MCF 10A (cell line): Measurements from ENCODE around the gene PTPRG. TPM values are rescaled to one million over a fixed set of nuclear protein-coding genes. Genes with fewer than 3 reads are reported as not detected.

Experiments
- BruUV-seq: library from RNA; stranded (reverse); fragments of 400-500 nt; replicated peaks from 2 replicates; lab custom pipeline; 2021; lab: Mats Ljungman, UMichigan
- CTCF ChIA-PET: fragments of 300-600 bp; sonication (Branson Sonifier 250); formaldehyde crosslinking; extraction: SDS; loops from one replicate; lab custom pipeline; 2021; ENCODE audit warnings: antibody characterized with exemption, inconsistent platforms; lab: Yijun Ruan, JAX
- POLR2A ChIA-PET: fragments of 300-600, 350-650 bp; sonication (Branson Sonifier 250); formaldehyde crosslinking; extraction: SDS; loops from one replicate; lab custom pipeline; 2020; ENCODE audit warnings: antibody characterized with exemption, inconsistent platforms; lab: Yijun Ruan, JAX
- DNase-seq: peaks from one replicate; pipeline ENCODE4 v3.0.0-alpha.2; 2018; ENCODE audit not compliant: unreplicated experiment
- H3K27ac Mint-ChIP-seq: one replicate; pipeline ENCODE4 v1.8.0; 2022; ENCODE audit warnings: mild to moderate bottlenecking, low read depth, mixed read lengths; ENCODE audit not compliant: unreplicated experiment
- H3K27me3 Mint-ChIP-seq: one replicate; pipeline ENCODE4 v1.8.0; 2022; ENCODE audit warnings: mixed read lengths; ENCODE audit not compliant: insufficient read depth, unreplicated experiment
- H3K36me3 Mint-ChIP-seq: one replicate; pipeline ENCODE4 v1.8.0; 2022; ENCODE audit warnings: mild to moderate bottlenecking, moderate library complexity, mixed read lengths; ENCODE audit not compliant: insufficient read depth, unreplicated experiment
- H3K4me1 Mint-ChIP-seq: one replicate; pipeline ENCODE4 v1.8.0; 2022; ENCODE audit warnings: mixed read lengths; ENCODE audit not compliant: insufficient read depth, unreplicated experiment
- H3K4me3 Mint-ChIP-seq: one replicate; pipeline ENCODE4 v1.8.0; 2022; ENCODE audit warnings: mild to moderate bottlenecking, moderate library complexity, mixed read lengths; ENCODE audit not compliant: unreplicated experiment
- H3K9me3 Mint-ChIP-seq: one replicate; pipeline ENCODE4 v1.8.0; 2022; ENCODE audit warnings: mixed read lengths; ENCODE audit not compliant: unreplicated experiment
- intact Hi-C: fragments of 100-400 bp; cut with micrococcal nuclease; formaldehyde crosslinking; loops from 2 replicates; pipeline ENCODE4 v1.14.1; 2022
- total RNA-seq: library from RNA; stranded (reverse); gene quantifications from 2 replicates; pipeline ENCODE4 v1.2.3, GENCODE V29; 2022
- TF ChIP-seq, protein P1 (sequence below): fragments of 200-600 bp; IDR thresholded peaks from one replicate; pipeline ENCODE4 v1.8.0; 2022; ENCODE audit warnings: antibody characterized with exemption, mild to moderate bottlenecking; ENCODE audit not compliant: unreplicated experiment

Gene PTPRG
- total RNA-seq, 1 experiment from 2014 or later = 54.5 TPM

DNA sequence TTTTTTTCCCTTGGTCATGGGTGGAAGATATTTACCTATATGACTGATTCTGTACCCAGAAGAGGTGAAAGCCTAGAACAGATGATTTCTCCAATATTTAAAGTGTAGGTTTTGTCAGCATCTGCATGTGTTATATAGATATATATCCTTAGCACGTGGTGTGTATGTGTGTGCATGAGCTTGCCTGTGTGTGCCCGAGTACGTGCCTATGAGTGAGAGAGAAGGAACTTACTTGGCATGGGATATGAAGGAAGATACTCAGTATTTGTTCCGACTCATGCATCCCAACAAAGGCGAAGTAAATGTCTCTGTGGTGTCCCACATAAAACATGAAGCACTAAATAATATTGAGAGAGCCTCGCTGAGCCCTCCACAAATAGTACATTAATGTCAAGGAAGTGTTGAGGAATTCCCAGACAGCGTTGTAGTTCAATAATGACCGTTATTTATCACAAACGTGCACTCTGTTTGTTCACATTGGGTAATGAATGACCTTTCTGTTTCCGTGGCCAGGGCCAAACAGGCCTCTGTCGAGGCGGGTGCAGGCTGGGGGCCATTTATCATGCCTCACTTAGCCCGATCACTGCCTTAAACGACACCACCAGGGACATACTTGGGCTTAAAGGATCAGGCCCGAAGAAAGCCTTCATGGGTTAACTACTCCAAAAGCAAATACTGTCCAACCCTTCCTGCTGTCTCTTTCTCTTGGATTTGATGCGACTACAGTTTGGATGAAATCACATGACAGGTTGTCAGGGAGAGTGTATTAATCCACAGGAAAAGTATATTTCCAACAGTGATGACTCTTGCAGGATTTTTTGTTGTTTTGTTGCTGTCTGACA lies 267.7 kb downstream of the PTPRG start:
- TF ChIP-seq, protein P1, sequence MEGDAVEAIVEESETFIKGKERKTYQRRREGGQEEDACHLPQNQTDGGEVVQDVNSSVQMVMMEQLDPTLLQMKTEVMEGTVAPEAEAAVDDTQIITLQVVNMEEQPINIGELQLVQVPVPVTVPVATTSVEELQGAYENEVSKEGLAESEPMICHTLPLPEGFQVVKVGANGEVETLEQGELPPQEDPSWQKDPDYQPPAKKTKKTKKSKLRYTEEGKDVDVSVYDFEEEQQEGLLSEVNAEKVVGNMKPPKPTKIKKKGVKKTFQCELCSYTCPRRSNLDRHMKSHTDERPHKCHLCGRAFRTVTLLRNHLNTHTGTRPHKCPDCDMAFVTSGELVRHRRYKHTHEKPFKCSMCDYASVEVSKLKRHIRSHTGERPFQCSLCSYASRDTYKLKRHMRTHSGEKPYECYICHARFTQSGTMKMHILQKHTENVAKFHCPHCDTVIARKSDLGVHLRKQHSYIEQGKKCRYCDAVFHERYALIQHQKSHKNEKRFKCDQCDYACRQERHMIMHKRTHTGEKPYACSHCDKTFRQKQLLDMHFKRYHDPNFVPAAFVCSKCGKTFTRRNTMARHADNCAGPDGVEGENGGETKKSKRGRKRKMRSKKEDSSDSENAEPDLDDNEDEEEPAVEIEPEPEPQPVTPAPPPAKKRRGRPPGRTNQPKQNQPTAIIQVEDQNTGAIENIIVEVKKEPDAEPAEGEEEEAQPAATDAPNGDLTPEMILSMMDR = no peak
- H3K4me3 Mint-ChIP-seq = no peak overlapping the region
- BruUV-seq = no TSS peak
- H3K27me3 Mint-ChIP-seq = no peaks in the 10 kb centered on the region
- POLR2A ChIA-PET = no interaction called here
- H3K9me3 Mint-ChIP-seq = no peaks in the 10 kb centered on the region
- CTCF ChIA-PET = no interaction called here
- no peak for DNase-seq
- peaks cover 25% of the 10 kb centered on the region for H3K4me1 Mint-ChIP-seq
- peak overlapping the region; percentile 41 for H3K27ac Mint-ChIP-seq
- intact Hi-C loops = no loop called here
- H3K36me3 Mint-ChIP-seq = peaks cover under 1% of the 10 kb centered on the region

DNA sequence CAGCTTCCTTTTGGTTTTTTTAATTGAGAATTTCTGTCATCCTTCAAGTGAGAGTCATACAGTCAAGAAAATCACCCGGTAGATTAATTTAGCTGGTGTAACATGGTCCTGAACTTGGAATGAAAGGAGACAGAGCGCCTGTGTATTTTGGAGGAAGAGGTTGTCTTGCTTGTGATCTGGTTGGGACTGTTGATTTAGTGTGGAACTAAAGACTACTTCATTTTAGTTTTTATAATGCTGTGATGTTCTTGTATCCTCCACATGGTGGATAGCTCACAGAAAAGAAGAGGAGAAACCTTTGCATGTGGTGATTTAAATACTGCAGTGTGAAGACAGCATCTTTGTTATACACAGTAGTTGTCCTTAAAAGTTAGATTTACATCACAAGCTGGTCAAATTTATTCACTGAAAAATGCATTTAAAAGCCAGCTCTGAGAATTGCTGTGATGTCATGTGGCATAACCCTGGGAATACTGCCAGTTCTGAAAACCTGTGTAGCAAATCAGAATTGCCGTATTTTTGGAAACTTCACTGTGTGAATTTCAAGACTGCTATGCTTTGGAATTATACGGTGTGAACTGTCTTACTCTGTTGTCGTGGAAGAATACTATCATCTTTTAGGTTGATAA lies 268.5 kb downstream of the PTPRG start:
- Mint-ChIP-seq H3K27me3 (no peaks in the 10 kb centered on the region), H3K36me3 (no peaks in the 10 kb centered on the region), H3K9me3 (no peaks in the 10 kb centered on the region), H3K27ac (peak overlapping the region; percentile 41), H3K4me3 (no peak overlapping the region), H3K4me1 (peaks cover 25% of the 10 kb centered on the region)
- POLR2A ChIA-PET = interaction anchor here (1.0 to 1.7 kb wide), 2 partner anchors 12 to 27 kb away, joined by 3 read pairs; no protein-coding TSS in a partner anchor
- no peak for DNase-seq
- CTCF ChIA-PET = no interaction called here
- no TSS peak for BruUV-seq
- intact Hi-C loops = no loop called here
- TF ChIP-seq, protein P1 = no peak

DNA sequence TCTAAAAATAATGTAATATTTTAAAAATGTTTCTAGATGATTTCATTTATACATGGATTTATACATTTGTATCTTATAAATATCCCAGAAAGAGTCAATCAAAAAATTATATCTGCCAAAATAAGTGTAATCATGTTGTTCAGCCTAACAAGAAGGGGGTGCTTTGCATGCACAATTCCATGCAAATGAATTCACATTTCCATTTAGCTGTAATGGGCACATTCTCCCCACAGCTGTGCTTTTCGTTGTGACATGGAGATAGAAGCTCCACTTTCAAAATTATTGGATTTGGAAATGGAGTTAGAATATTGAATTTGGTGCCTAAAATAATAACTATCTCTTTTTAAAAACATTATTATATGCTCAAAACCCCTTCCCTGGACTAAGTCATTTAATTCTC lies 270.6 kb downstream of the PTPRG start:
- no TSS peak for BruUV-seq
- Mint-ChIP-seq H3K36me3 (peaks cover under 1% of the 10 kb centered on the region), H3K4me3 (no peak overlapping the region), H3K27ac (no peak overlapping the region), H3K4me1 (peaks cover 31% of the 10 kb centered on the region), H3K27me3 (no peaks in the 10 kb centered on the region), H3K9me3 (no peaks in the 10 kb centered on the region)
- no peak for DNase-seq
- ChIA-PET CTCF (interaction anchor here (0.7 kb wide), 1 partner anchor 103 kb away, joined by 3 read pairs; no protein-coding TSS in a partner anchor), POLR2A (interaction anchor here (1.2 kb wide), 1 partner anchor 36 kb away, joined by 3 read pairs; no protein-coding TSS in a partner anchor)
- intact Hi-C loops = no loop called here
- TF ChIP-seq, protein P1 = no peak
